Mesodermal cell (in vitro differentiated cells): ENCODE data around the gene MRLN.
"Not testable (repeated sequence)": the region's sequence is repeated elsewhere in the genome, so short reads cannot be mapped to it uniquely, and the experiment has no call there.

ENCODE experiments used
- H3K27ac ChIP-seq: 2 replicates; pipeline ENCODE4 v1.7.0; 2013; ENCODE audit warnings: mild to moderate bottlenecking, low read depth, low read length, moderate library complexity; ENCODE audit not compliant: severe bottlenecking
- H3K36me3 ChIP-seq: 2 replicates; pipeline ENCODE4 v1.7.1; 2013; ENCODE audit warnings: mild to moderate bottlenecking, low read length, moderate library complexity; ENCODE audit not compliant: control insufficient read depth, insufficient read depth
- H3K4me1 ChIP-seq: one replicate; pipeline ENCODE4 v1.7.1; 2013; ENCODE audit warnings: mild to moderate bottlenecking, low read length; ENCODE audit not compliant: insufficient read depth, control insufficient read depth, poor library complexity, severe bottlenecking
- H3K4me3 ChIP-seq: 2 replicates; pipeline ENCODE4 v1.7.0; 2013; ENCODE audit warnings: low read length, control low read depth, mild to moderate bottlenecking; ENCODE audit not compliant: insufficient read depth, poor library complexity, severe bottlenecking; ENCODE audit errors: extremely low read depth
- H3K9me3 ChIP-seq: 2 replicates; pipeline ENCODE4 v1.7.1; 2013; ENCODE audit warnings: mild to moderate bottlenecking, low read length, moderate library complexity; ENCODE audit not compliant: control insufficient read depth
- WGBS, 2 experiments: methylation state at CpG; one replicate each; pipeline ENCODE4 v1.1.5; 2013; ENCODE audit warnings: missing lambda C conversion rate in 2 of 2; ENCODE audit not compliant: insufficient coverage in 2 of 2; 5-methylcytosine and 5-hydroxymethylcytosine counted together

Gene MRLN

DNA sequence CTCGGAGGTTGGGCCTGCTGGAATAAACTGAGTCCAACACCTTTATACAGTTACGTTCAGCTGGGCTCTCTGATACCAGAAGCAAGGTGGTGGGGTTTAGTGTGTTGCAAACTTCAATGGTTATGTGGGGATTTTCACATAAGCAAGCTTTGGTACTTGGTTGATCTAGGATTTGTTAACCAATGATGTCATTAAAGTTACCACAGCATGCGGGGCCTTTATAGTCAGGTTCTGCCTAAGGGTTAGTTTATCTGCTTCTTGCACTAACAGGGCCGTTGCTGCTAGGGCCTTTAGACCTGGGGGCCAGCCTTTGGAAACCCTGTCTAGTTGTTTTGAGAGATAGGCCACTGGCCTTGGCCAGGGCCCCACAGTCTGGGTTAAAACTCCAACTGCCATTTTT lies 24.1 kb downstream of the MRLN start:
- H3K4me3 ChIP-seq, H3K36me3 ChIP-seq, H3K9me3 ChIP-seq, H3K4me1 ChIP-seq, H3K27ac ChIP-seq: not testable (repeated sequence)
- WGBS, 2 experiments = 100% methylated on average over 2 of the region's 4 CpGs; no CpG with 5 or more reads in 1 of the 2 experiments

DNA sequence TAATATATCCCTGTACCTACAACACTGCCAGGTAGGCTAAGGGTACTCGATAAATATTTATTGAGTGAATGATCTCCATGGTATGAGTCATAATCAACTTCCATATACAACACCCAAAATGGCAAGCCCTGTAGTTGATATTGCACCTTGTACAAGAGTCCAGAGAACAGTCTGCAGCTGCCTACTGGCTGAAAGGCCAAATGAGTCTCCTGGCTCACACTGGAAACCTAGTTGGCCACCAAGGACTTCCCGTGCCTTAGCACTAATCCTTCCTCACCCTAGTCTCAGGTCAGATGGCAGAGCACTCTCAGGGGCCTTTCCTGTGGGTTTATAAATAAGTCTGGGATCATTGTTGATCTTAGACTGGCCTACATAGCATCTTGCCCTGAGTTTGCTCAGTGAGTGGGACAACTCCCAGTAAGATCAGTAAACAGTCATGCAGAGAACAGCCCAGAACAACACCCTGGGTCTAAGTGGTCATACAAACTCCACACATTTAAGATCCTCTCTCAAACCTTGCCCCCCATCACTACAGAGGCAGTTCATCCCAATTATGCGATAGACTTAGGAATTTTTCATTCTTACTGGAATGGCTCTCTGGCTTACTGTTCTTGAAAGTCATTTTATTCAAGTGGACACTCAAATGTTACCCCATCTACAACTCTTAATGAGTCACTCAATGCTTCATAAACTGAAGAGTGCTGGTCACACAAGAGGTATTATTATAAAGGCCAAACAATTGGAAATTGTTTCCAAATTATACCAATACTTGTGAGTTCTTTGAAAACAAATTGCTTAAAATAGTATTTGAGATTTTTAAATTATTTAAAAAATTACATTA lies 28.9 kb downstream of the MRLN start:
- WGBS, 2 experiments = 89% methylated on average over 1 of the region's 3 CpGs; no CpG with 5 or more reads in 1 of the 2 experiments

GRCh38 chr10:59720377-59720776 lies 32.9 kb downstream of the MRLN start:
- Histone ChIP-seq H3K27ac (no peak overlapping the region), H3K4me3 (no peak overlapping the region), H3K36me3 (no peaks in the 10 kb centered on the region), H3K9me3 (peaks cover 6% of the 10 kb centered on the region), H3K4me1 (no peaks in the 10 kb centered on the region)

More for the DNA sequence above, 28.9 kb downstream of the MRLN start:
- Histone ChIP-seq H3K4me3 (no peak overlapping the region), H3K9me3 (peaks cover 6% of the 10 kb centered on the region), H3K4me1 (no peaks in the 10 kb centered on the region), H3K27ac (no peak overlapping the region), H3K36me3 (no peaks in the 10 kb centered on the region)

DNA sequence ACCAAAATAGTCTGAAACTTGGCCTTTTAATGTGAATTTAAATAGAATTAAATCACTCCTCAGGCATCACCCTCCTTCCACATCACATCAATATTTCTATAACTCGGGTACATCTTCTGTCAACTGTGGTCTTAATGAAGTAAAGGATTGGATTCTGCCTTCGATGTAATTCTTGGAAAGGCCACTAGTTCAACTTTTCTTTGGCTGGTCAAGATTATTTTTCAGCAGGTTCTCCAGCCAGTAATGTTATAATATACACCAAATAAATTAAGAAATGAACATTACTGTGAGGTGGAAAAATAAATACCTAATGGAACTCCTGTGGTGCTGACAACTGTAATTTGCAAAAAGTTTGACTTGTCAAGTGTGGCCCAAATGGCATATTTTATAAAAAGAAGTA lies 33.9 kb downstream of the MRLN start:
- H3K27ac ChIP-seq = no peak overlapping the region
- H3K4me3 ChIP-seq = no peak overlapping the region
- no CpG with 5 or more reads among the region's 2 CpGs for WGBS, 2 experiments
- no peaks in the 10 kb centered on the region for H3K4me1 ChIP-seq
- H3K36me3 ChIP-seq = no peaks in the 10 kb centered on the region
- H3K9me3 ChIP-seq = peaks cover 6% of the 10 kb centered on the region

- H3K36me3 ChIP-seq = no peaks in the 10 kb centered on the region
- no peak overlapping the region for H3K27ac ChIP-seq
- no peak overlapping the region for H3K4me3 ChIP-seq
- no peaks in the 10 kb centered on the region for H3K4me1 ChIP-seq
- peaks cover 6% of the 10 kb centered on the region for H3K9me3 ChIP-seq
- 75 to 89% methylated on average over 1 of the region's 2 CpGs for WGBS, 2 experiments
Measured at GRCh38 chr10:59718257-59718656, 35.0 kb downstream of the MRLN start.

- H3K4me3 ChIP-seq = no peak overlapping the region
- no peaks in the 10 kb centered on the region for H3K36me3 ChIP-seq
- H3K4me1 ChIP-seq = peaks cover 4% of the 10 kb centered on the region
- no peak overlapping the region for H3K27ac ChIP-seq
- H3K9me3 ChIP-seq = no peaks in the 10 kb centered on the region
- WGBS, 2 experiments = 88% methylated on average over 6 of the region's 7 CpGs
Measured at GRCh38 chr10:59713196-59713821, 39.9 kb downstream of the MRLN start.

- H3K4me3 ChIP-seq = no peak overlapping the region
- no peaks in the 10 kb centered on the region for H3K9me3 ChIP-seq
- WGBS, 2 experiments = 79 to 80% methylated on average over 2 to 3 of the region's 3 CpGs
- H3K27ac ChIP-seq = no peak overlapping the region
- no peaks in the 10 kb centered on the region for H3K36me3 ChIP-seq
- peaks cover 4% of the 10 kb centered on the region for H3K4me1 ChIP-seq
Measured at GRCh38 chr10:59711871-59712494, 41.3 kb downstream of the MRLN start.

DNA sequence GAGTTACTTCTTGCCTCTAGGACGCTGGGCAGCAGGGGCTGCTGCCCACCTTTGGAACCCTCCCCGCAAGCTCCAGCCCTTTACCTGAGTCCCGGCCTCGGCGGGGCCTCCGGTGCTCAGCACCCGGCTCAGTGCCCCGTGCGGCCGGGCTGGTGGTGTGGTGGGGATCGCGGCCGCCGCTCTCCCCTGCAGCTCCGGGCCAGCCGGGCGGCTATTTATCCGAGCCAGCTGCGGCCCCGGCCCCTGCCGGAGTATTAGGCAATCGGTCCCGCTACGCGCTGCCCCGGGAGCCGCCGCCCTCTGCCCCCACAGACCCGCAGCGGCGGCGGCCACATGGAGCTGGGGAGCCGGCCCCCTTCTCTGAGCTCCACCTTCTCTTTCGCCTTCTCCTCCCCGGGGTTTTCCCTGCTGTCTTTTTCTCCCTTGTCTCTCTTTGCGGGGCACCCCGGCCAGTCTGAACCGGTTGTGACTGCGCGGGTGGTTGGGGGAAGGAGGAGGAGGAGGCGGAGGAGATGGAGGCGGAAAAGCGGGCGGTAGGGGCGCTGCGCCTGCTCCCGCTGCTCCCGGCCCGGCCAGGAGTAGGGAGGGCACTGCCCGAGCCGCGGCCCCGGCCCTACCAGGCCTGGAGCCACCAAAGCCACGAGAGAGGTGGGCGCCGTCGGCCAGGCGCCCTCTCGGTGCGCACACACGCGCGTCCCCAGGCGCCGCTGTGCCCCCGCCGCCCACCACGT lies 43.7 kb downstream of the MRLN start, which contains the start of gene SLC16A9:
Gene SLC16A9 (minus strand): TSS at position 456 of the 731 bp plus-strand sequence. CDS start 25,559 bp downstream, outside the sequence.
- peaks cover 4% of the 10 kb centered on the region for H3K4me1 ChIP-seq
- 0 to 1% methylated on average over 50 to 53 of the region's 68 CpGs for WGBS, 2 experiments

DNA sequence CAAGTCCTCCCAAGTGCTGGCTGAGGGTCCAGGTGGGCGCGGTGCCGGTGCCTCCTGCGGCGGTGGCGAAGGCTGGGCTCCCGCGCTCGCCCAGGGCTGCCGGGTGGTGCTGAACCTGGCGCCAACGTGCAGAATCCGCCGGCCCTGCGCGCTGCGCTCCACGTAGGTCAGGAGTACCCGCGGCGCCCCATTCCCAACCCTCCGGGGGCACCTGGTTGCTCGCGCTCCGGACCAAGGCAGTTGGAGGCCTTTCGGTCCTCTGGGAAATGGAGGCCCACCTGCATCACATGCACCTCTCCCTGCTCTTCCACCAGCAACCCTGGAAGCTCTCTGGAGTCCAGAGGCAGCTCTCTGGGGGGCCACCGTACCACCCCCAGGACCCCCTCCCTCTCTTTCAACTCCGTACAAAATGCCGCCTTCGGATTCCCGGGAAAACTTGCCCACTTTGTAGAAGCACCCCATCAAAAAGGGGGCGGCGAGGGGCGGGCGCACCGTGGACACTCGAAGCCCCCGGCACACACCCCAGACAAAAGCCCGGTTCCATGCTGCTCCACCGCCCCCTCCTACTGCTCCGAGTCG lies 44.4 kb downstream of the MRLN start:
- no peak overlapping the region for H3K27ac ChIP-seq
- 0 to 1% methylated on average over 22 to 27 of the region's 42 CpGs for WGBS, 2 experiments

More for the DNA sequence above, 43.7 kb downstream of the MRLN start, which contains the start of gene SLC16A9:
- H3K36me3 ChIP-seq = no peaks in the 10 kb centered on the region
- H3K9me3 ChIP-seq = no peaks in the 10 kb centered on the region
- no peak within 1 kb of the TSS for H3K27ac ChIP-seq
- peak within 1 kb of the TSS; percentile 57 for H3K4me3 ChIP-seq

More for the DNA sequence above, 44.4 kb downstream of the MRLN start:
- H3K4me3 ChIP-seq = peak overlapping the region; percentile 57
- no peaks in the 10 kb centered on the region for H3K36me3 ChIP-seq
- H3K9me3 ChIP-seq = no peaks in the 10 kb centered on the region
- peaks cover 4% of the 10 kb centered on the region for H3K4me1 ChIP-seq
